GM23338 (cell line): ENCODE measurements around the gene COL8A1.

ENCODE experiments used
- EZH2 ChIP-seq: fragments of 200-600 bp; sonication (generic); IDR thresholded peaks from one replicate; pipeline ENCODE4 v1.8.0; 2017; ENCODE audit warnings: antibody characterized with exemption, mild to moderate bottlenecking, low read depth; ENCODE audit not compliant: unreplicated experiment
- EZH2phosphoT487 ChIP-seq: fragments of 200-600 bp; sonication (generic); IDR thresholded peaks from one replicate; pipeline ENCODE4 v1.8.1; 2018; ENCODE audit warnings: antibody characterized with exemption; ENCODE audit not compliant: unreplicated experiment
- JUNB ChIP-seq: IDR thresholded peaks from one replicate; pipeline ENCODE4 v1.6.1; 2016; ENCODE audit warnings: antibody characterized with exemption; ENCODE audit not compliant: unreplicated experiment
- NANOG ChIP-seq: IDR thresholded peaks from 2 replicates; pipeline ENCODE4 v1.6.1; 2016; ENCODE audit warnings: antibody characterized with exemption, borderline replicate concordance
- POLR2AphosphoS5 ChIP-seq: IDR thresholded peaks from 2 replicates; pipeline ENCODE4 v1.6.1; 2016; ENCODE audit warnings: antibody characterized with exemption, low read depth
- TF ChIP-seq, protein P1 (sequence below), 2 experiments: fragments of 200-600 bp in 1 of 2; sonication (generic) in 1 of 2; conservative IDR thresholded peaks; 2 replicates each; pipeline versions ENCODE4 v1.5.1 to v1.6.1; 2016 to 2017; ENCODE audit warnings: antibody characterized with exemption in 2 of 2, low read depth in 2 of 2, mild to moderate bottlenecking in 2 of 2, moderate library complexity in 1 of 2
- TF ChIP-seq, protein P2 (sequence below): IDR thresholded peaks from one replicate; pipeline ENCODE4 v1.6.1; 2018; ENCODE audit warnings: antibody characterized with exemption; ENCODE audit not compliant: unreplicated experiment
- TF ChIP-seq, protein P3 (sequence below): IDR thresholded peaks from 2 replicates; pipeline ENCODE4 v1.6.1; 2016; ENCODE audit warnings: antibody characterized with exemption

DNA sequence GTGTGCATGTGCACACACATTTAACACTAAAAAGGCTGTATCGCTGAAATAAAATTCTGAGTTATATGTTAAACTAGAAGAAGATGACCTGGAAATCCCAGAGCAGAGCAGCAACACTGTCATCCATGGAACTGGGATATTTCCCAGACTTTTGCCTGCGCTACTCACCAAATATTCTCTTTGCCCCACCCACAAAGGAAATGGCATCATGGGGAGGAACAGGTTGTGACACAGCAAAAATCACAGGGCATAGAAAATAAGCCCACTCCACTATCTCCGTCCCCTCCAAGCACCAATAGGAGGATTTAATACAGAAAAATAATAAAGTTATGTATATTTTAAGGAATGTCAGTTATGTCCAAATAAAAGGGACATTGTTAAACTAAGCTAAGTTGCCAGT is 71.7 kb downstream of the COL8A1 start:
- TF ChIP-seq, protein P1, sequence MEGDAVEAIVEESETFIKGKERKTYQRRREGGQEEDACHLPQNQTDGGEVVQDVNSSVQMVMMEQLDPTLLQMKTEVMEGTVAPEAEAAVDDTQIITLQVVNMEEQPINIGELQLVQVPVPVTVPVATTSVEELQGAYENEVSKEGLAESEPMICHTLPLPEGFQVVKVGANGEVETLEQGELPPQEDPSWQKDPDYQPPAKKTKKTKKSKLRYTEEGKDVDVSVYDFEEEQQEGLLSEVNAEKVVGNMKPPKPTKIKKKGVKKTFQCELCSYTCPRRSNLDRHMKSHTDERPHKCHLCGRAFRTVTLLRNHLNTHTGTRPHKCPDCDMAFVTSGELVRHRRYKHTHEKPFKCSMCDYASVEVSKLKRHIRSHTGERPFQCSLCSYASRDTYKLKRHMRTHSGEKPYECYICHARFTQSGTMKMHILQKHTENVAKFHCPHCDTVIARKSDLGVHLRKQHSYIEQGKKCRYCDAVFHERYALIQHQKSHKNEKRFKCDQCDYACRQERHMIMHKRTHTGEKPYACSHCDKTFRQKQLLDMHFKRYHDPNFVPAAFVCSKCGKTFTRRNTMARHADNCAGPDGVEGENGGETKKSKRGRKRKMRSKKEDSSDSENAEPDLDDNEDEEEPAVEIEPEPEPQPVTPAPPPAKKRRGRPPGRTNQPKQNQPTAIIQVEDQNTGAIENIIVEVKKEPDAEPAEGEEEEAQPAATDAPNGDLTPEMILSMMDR (conservative IDR thresholded peaks at IDR 0.05; ENCODE audit: low read depth in 2 of 2): no peak
- TF ChIP-seq POLR2AphosphoS5: no peak
- TF ChIP-seq EZH2: no peak
- TF ChIP-seq, protein P2, sequence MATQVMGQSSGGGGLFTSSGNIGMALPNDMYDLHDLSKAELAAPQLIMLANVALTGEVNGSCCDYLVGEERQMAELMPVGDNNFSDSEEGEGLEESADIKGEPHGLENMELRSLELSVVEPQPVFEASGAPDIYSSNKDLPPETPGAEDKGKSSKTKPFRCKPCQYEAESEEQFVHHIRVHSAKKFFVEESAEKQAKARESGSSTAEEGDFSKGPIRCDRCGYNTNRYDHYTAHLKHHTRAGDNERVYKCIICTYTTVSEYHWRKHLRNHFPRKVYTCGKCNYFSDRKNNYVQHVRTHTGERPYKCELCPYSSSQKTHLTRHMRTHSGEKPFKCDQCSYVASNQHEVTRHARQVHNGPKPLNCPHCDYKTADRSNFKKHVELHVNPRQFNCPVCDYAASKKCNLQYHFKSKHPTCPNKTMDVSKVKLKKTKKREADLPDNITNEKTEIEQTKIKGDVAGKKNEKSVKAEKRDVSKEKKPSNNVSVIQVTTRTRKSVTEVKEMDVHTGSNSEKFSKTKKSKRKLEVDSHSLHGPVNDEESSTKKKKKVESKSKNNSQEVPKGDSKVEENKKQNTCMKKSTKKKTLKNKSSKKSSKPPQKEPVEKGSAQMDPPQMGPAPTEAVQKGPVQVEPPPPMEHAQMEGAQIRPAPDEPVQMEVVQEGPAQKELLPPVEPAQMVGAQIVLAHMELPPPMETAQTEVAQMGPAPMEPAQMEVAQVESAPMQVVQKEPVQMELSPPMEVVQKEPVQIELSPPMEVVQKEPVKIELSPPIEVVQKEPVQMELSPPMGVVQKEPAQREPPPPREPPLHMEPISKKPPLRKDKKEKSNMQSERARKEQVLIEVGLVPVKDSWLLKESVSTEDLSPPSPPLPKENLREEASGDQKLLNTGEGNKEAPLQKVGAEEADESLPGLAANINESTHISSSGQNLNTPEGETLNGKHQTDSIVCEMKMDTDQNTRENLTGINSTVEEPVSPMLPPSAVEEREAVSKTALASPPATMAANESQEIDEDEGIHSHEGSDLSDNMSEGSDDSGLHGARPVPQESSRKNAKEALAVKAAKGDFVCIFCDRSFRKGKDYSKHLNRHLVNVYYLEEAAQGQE: no peak
- no peak for TF ChIP-seq NANOG
- TF ChIP-seq, protein P3, sequence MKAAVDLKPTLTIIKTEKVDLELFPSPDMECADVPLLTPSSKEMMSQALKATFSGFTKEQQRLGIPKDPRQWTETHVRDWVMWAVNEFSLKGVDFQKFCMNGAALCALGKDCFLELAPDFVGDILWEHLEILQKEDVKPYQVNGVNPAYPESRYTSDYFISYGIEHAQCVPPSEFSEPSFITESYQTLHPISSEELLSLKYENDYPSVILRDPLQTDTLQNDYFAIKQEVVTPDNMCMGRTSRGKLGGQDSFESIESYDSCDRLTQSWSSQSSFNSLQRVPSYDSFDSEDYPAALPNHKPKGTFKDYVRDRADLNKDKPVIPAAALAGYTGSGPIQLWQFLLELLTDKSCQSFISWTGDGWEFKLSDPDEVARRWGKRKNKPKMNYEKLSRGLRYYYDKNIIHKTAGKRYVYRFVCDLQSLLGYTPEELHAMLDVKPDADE: no peak
- no peak for TF ChIP-seq JUNB
- TF ChIP-seq EZH2phosphoT487: no peak
